Measurements from ENCODE around the gene ABI3BP.

ABI3BP gene

DNA sequence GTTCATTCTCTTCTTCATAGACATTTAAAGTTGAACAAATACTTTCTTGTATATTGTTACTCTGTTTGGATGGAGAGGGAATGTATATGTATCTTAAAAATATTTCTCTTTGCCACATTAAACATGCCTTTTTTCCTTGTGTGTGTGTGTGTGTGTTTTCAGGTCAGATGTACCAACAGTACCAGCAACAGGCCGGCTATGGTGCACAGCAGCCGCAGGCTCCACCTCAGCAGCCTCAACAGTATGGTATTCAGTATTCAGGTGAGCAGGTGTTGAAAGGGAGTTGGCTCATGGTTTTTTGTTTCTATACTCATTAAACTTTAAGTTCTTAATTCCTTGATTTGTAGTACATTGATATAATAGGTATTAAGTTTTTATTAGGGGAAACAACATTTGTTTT, 248.6 kb downstream of the ABI3BP start:
- TF ChIP-seq, protein P1, sequence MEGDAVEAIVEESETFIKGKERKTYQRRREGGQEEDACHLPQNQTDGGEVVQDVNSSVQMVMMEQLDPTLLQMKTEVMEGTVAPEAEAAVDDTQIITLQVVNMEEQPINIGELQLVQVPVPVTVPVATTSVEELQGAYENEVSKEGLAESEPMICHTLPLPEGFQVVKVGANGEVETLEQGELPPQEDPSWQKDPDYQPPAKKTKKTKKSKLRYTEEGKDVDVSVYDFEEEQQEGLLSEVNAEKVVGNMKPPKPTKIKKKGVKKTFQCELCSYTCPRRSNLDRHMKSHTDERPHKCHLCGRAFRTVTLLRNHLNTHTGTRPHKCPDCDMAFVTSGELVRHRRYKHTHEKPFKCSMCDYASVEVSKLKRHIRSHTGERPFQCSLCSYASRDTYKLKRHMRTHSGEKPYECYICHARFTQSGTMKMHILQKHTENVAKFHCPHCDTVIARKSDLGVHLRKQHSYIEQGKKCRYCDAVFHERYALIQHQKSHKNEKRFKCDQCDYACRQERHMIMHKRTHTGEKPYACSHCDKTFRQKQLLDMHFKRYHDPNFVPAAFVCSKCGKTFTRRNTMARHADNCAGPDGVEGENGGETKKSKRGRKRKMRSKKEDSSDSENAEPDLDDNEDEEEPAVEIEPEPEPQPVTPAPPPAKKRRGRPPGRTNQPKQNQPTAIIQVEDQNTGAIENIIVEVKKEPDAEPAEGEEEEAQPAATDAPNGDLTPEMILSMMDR (IDR thresholded peaks at IDR 0.05; ENCODE audit: control insufficient read depth, insufficient read depth, low read depth, low read length, missing control alignments): no peak
- no peak for DNase-seq (ENCODE audit: low read depth)
- no peak overlapping the region for H3K4me3 ChIP-seq (ENCODE audit: control insufficient read depth, low read depth, low read length)

DNA sequence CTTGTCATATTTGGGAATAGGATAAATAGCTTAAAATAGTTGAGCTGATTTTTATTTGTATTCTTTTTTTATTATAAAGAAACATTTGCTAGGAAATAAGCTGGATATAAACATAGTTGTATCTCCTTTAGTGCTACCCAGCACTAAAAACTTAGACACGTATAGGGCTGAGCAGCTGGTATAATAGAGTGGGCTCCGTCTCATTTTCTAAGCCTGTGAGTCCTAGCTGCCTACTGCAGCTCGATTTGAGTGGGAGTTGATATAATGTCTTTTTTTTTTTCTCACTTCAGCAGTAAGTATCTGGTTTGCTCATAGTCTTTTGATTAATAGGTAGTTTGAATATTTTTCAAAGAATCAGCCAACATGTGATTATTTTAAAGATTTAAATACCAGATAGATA, 249.7 kb downstream of the ABI3BP start:
- no peak overlapping the region for H3K4me3 ChIP-seq (ENCODE audit: control insufficient read depth, low read depth, low read length)
- TF ChIP-seq, protein P1 (IDR thresholded peaks at IDR 0.05; ENCODE audit: control insufficient read depth, insufficient read depth, low read depth, low read length, missing control alignments): no peak

DNA sequence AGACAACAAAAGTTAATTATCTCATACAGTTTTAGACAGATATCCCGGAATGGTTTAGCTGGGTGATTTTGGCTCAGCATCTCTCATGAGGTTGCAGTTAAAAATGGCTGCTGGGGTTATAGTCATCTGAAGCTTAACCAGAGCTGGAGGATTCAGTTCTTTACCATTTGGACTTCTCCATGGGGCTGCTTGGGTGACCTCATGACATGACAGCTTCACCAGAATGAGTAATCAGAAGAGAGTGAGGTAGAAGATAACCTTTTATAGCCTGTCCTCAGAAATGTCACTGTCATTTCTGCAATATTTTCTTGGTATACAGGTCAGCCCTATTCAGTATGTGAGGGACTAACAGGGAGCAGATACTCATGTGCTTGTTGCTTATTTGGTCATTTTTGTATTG, 253.0 kb downstream of the ABI3BP start:
- H3K4me3 ChIP-seq (ENCODE audit: control insufficient read depth, low read depth, low read length): no peak overlapping the region
- TF ChIP-seq, protein P1 (IDR thresholded peaks at IDR 0.05; ENCODE audit: control insufficient read depth, insufficient read depth, low read depth, low read length, missing control alignments): no peak
- no peak for DNase-seq (ENCODE audit: low read depth)

More for the DNA sequence above, 249.7 kb downstream of the ABI3BP start:
- DNase-seq (ENCODE audit: low read depth): no peak

DNA sequence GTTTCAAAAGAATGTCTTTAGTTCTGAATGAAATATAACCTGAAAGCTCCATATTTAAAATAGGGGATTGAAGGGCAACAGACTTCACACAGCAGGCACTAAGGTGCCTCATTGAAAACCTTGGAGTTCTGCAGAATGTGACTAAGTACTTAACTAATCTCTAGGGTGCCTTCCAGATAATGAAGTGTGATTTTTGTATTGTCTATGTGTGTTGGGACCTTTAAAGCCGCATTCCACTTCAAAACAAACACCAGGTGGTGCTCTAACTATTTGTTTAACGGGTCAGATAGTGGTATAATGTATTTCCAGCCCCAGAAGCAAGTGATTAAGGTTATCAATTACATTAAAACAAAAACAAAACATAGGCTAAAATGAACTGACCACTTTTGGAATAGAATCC, 255.9 kb downstream of the ABI3BP start:
- DNase-seq (ENCODE audit: low read depth): no peak
- H3K4me3 ChIP-seq (ENCODE audit: control insufficient read depth, low read depth, low read length): no peak overlapping the region

DNA sequence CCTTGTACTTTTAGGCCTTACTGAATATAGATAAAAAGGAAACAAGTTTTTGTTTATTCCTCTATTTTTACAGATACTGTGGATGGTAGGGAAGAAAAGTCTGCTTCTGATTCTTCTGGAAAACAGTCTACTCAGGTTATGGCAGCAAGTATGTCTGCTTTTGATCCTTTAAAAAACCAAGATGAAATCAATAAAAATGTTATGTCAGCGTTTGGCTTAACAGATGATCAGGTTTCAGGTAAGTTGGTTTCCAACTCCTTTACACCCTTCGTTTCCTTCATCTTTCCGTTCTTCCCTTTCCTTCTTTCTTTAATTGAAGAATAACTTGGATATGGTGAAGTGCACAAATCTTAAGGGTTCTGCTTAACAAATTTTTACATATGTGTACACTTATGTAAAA, 260.8 kb downstream of the ABI3BP start:
- TF ChIP-seq, protein P1 (IDR thresholded peaks at IDR 0.05; ENCODE audit: control insufficient read depth, insufficient read depth, low read depth, low read length, missing control alignments): no peak
- no peak for DNase-seq (ENCODE audit: low read depth)
- H3K4me3 ChIP-seq (ENCODE audit: control insufficient read depth, low read depth, low read length): no peak overlapping the region

More for the DNA sequence above, 255.9 kb downstream of the ABI3BP start:
- TF ChIP-seq, protein P1 (IDR thresholded peaks at IDR 0.05; ENCODE audit: control insufficient read depth, insufficient read depth, low read depth, low read length, missing control alignments): peak; percentile 41

DNA sequence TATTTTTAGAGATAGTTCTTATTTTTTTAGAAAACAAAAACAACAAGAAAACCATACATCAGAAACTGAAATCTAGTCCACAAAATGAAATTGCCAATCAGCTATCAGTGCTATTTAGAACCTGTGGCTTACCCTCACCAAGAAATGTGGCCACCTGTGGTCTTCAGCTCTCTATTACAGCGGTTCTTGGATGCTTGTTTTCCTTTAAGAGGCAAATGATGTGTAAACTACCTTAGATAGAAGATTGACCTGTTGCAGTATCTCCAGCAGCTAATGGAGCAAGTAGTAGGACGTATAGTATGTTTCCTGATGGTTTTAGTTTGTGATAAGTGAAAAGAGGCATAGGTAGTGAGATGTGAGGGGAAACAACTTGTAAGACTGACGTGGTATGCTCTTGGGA, 262.7 kb downstream of the ABI3BP start:
- DNase-seq (ENCODE audit: low read depth): no peak
- H3K4me3 ChIP-seq (ENCODE audit: control insufficient read depth, low read depth, low read length): no peak overlapping the region
- TF ChIP-seq, protein P1 (IDR thresholded peaks at IDR 0.05; ENCODE audit: control insufficient read depth, insufficient read depth, low read depth, low read length, missing control alignments): no peak

DNA sequence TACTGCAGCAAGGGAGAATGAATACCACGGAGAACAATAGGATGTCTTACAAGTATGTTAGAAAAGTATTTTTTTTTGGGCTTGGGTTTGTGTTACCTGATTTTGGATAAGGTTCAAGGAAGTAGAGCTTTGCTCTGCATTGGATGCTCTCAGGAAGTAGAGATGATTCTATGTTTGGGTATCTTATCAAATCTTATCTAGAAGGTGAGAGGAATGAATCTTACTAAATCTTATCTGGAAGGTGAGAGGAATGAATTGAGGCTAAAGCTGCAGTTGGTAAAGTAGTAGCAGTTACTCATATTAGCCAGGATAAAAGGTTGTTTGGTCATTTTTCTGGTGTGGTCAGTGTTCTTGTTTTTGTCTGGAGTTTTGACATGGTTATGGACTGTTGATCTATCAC, 266.5 kb downstream of the ABI3BP start:
- DNase-seq (ENCODE audit: low read depth): no peak
- TF ChIP-seq, protein P1 (IDR thresholded peaks at IDR 0.05; ENCODE audit: control insufficient read depth, insufficient read depth, low read depth, low read length, missing control alignments): no peak
- no peak overlapping the region for H3K4me3 ChIP-seq (ENCODE audit: control insufficient read depth, low read depth, low read length)
